Upper lobe of left lung (tissue), 4 donors: ENCODE data around the gene CA11.

Experiments used
- CTCF ChIP-seq, 6 experiments: fragments of 450-650 bp in 4 of 6; fragments of 200-600 bp in 2 of 6; sonication (generic) in 2 of 6; IDR thresholded peaks; one replicate each; pipeline ENCODE4 v1.5.1; 2016 to 2019; ENCODE audit warnings: antibody characterized with exemption in 6 of 6
- POLR2A ChIP-seq, 4 donors: fragments of 450-650 bp; IDR thresholded peaks; one replicate each; pipeline ENCODE4 v1.5.1; 2016 to 2017; ENCODE audit warnings: antibody characterized with exemption in 4 of 4, mild to moderate bottlenecking in 2 of 4
- POLR2AphosphoS5 ChIP-seq, 2 donors: sonication (generic); formaldehyde crosslinking; IDR thresholded peaks; one replicate each; pipeline ENCODE4 v1.5.1; 2017; ENCODE audit warnings: antibody characterized with exemption in 2 of 2

GRCh38 chr19:48644355-48644754, 1.6 kb downstream of the CA11 start:
- TF ChIP-seq CTCF (IDR thresholded peaks at IDR 0.05) (no peak), POLR2A (IDR thresholded peaks at IDR 0.05) (no peak), POLR2AphosphoS5 (IDR thresholded peaks at IDR 0.05) (no peak)
